HL-60 (cell line): ENCODE results near the gene GAMT.
A peak's percentile ranks its signal among the peaks of the same experiment; 100 is the strongest.

Experiments used
- DNase-seq, 2 experiments: peaks; one replicate each; pipeline ENCODE4 v3.0.0-alpha.2; 2010 to 2020; ENCODE audit warnings: low read depth in 1 of 2, low spot score in 1 of 2
- H3K27ac ChIP-seq: fragments of 250-450 bp; sonication (Bioruptor Pico); replicated peaks from 2 replicates; pipeline ENCODE4 v1.5.1; 2020; ENCODE audit warnings: mild to moderate bottlenecking, moderate library complexity
- H3K27me3 ChIP-seq: fragments of 250-450 bp; sonication (Bioruptor Pico); 2 replicates; pipeline ENCODE4 v1.5.1; 2021; ENCODE audit warnings: mild to moderate bottlenecking, moderate library complexity; ENCODE audit not compliant: insufficient read depth, poor library complexity, severe bottlenecking
- H3K4me3 ChIP-seq: replicated peaks from 2 replicates; pipeline ENCODE4 v1.5.1; 2011; ENCODE audit warnings: mild to moderate bottlenecking, control low read depth, low read length; ENCODE audit not compliant: insufficient read depth
- GABPA ChIP-seq: IDR thresholded peaks from 2 replicates; pipeline ENCODE4 v1.6.1; 2012; ENCODE audit warnings: low read depth
- POLR2AphosphoS5 ChIP-seq: IDR thresholded peaks from 2 replicates; pipeline ENCODE4 v1.6.1; 2012; ENCODE audit warnings: low read depth
- SPI1 ChIP-seq: IDR thresholded peaks from 2 replicates; pipeline ENCODE4 v1.6.1; 2012; ENCODE audit warnings: low read depth, mild to moderate bottlenecking, borderline replicate concordance
- TF ChIP-seq, protein P1 (sequence below): IDR thresholded peaks from one replicate; pipeline ENCODE4 v1.5.1; 2011; ENCODE audit warnings: low read length, control low read depth, inconsistent platforms; ENCODE audit not compliant: insufficient read depth
- TF ChIP-seq, protein P2 (sequence below): IDR thresholded peaks from 2 replicates; pipeline ENCODE4 v1.6.1; 2012; ENCODE audit warnings: low read depth; ENCODE audit not compliant: insufficient replicate concordance

The GAMT gene

DNA sequence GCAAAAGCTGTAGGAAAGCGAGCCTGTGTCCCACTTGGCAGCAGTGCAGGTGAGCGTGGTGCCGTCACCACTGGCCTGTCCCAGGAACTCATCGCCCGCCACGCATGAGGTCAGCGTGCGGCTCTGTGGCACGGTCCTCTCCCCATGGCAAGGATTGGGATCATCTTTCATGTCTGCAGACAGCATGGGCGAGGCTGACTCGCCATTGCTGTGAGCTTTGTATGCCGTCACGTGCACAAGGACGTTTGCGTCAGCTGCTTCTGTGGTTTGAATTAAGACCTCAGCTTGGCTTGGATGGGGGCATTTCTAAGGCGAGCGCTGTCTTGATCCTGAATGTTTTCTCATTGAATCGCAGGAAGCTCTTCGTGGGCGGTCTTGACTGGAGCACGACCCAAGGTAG, 15.8 kb upstream of the GAMT start:
- TF ChIP-seq POLR2AphosphoS5 (no peak), SPI1 (no peak), GABPA (no peak)
- TF ChIP-seq, protein P1, sequence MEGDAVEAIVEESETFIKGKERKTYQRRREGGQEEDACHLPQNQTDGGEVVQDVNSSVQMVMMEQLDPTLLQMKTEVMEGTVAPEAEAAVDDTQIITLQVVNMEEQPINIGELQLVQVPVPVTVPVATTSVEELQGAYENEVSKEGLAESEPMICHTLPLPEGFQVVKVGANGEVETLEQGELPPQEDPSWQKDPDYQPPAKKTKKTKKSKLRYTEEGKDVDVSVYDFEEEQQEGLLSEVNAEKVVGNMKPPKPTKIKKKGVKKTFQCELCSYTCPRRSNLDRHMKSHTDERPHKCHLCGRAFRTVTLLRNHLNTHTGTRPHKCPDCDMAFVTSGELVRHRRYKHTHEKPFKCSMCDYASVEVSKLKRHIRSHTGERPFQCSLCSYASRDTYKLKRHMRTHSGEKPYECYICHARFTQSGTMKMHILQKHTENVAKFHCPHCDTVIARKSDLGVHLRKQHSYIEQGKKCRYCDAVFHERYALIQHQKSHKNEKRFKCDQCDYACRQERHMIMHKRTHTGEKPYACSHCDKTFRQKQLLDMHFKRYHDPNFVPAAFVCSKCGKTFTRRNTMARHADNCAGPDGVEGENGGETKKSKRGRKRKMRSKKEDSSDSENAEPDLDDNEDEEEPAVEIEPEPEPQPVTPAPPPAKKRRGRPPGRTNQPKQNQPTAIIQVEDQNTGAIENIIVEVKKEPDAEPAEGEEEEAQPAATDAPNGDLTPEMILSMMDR: no peak
- TF ChIP-seq, protein P2, sequence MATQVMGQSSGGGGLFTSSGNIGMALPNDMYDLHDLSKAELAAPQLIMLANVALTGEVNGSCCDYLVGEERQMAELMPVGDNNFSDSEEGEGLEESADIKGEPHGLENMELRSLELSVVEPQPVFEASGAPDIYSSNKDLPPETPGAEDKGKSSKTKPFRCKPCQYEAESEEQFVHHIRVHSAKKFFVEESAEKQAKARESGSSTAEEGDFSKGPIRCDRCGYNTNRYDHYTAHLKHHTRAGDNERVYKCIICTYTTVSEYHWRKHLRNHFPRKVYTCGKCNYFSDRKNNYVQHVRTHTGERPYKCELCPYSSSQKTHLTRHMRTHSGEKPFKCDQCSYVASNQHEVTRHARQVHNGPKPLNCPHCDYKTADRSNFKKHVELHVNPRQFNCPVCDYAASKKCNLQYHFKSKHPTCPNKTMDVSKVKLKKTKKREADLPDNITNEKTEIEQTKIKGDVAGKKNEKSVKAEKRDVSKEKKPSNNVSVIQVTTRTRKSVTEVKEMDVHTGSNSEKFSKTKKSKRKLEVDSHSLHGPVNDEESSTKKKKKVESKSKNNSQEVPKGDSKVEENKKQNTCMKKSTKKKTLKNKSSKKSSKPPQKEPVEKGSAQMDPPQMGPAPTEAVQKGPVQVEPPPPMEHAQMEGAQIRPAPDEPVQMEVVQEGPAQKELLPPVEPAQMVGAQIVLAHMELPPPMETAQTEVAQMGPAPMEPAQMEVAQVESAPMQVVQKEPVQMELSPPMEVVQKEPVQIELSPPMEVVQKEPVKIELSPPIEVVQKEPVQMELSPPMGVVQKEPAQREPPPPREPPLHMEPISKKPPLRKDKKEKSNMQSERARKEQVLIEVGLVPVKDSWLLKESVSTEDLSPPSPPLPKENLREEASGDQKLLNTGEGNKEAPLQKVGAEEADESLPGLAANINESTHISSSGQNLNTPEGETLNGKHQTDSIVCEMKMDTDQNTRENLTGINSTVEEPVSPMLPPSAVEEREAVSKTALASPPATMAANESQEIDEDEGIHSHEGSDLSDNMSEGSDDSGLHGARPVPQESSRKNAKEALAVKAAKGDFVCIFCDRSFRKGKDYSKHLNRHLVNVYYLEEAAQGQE: no peak
- Histone ChIP-seq H3K27ac (no peak overlapping the region), H3K4me3 (no peak overlapping the region), H3K27me3 (no peaks in the 10 kb centered on the region)
- no peak for DNase-seq

DNA sequence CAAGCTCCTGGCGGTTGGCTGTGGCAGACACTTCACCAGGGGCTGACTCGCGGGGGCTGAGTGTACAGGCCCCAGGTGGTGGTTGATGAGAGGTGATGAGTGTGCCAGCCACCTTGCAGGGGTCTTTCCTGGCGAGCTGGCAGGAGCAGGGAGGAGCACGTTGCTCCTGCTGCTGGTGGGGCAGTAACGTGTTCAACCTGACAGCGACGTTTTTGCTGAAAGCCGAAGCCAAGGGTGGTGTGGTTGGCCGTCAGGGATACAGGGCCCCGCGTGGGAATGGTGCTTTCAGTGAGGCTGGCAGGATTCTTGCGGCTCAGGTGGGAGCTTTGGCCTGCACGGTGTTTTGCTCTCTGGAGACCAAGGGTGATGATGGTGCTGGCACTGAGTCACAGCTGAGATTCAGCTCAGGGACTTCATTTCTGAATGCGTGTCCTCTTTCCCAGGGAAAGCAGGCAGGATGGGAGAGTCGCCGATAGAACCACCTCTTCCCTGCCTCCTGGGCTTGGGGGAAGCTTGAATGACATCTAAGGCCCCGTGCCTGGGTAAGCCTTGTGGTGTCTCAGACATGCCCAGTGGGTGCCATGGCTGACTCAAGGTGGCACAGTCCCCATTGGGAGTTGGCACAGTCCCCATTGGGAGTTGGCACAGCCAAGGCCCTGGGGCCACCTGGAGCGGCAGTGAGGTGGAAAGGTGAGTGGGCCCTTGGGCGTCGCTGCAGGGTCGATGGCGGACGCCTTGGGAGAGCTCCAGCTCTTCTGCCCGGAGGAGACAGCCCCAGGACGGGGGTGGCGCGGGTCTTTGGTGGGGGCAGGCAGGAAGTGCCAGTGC, 14.9 kb upstream of the GAMT start:
- H3K27ac ChIP-seq: peak overlapping the region; percentile 50
- no peak for TF ChIP-seq GABPA
- no peak for TF ChIP-seq POLR2AphosphoS5
- TF ChIP-seq SPI1: no peak
- TF ChIP-seq, protein P1: no peak
- TF ChIP-seq, protein P2: no peak
- no peak for DNase-seq
- H3K4me3 ChIP-seq: no peak overlapping the region
- H3K27me3 ChIP-seq: no peaks in the 10 kb centered on the region

DNA sequence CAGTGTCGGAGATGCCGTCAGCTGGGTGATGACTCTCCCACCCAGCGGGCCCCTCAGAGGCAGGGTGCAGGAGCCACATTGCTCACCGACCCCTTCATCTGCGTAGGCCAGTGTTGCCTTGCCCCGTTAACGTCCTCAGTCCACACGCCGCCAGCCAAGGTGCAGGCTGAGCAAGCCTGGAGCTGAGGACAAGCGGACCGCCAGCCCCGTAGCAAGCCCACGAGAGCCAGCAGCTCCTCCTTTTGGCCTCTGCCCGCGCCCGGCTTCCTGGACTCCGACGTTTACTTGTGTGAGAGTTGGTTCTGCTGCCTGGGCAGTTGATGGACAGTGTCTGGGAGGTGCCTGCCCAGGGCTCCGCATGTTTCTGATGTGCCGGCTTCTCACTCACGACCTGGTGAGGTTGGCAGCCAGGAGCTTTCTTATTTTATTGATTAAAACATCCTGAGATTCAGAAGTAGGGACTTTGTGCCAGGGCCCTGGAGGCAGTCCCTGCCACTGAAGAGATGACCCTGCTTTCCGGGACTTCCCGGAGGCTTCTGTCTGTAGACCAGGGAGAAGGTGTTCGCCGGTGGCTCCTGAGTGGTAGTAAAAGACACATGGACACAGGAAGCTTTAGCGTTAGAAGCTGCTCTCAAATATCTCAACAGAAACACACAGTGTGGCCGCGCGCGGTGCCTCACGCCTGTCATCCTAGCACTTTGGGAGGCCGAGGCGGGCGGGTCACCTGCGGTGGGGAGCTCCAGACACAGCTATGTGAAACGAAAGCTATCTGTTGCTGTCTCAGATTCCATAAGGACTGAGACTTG, 11.9 kb upstream of the GAMT start:
- no peak for TF ChIP-seq POLR2AphosphoS5
- TF ChIP-seq, protein P2: no peak
- no peak for TF ChIP-seq SPI1
- TF ChIP-seq, protein P1: no peak
- no peak for TF ChIP-seq GABPA
- Histone ChIP-seq H3K4me3 (no peak overlapping the region), H3K27ac (no peak overlapping the region), H3K27me3 (no peaks in the 10 kb centered on the region)
- DNase-seq: no peak
